Osteoblast (primary cell): ENCODE results near the gene TMEM250. TPM values are rescaled to one million over a fixed set of nuclear protein-coding genes. Genes with fewer than 3 reads are reported as not detected.

ENCODE experiments used
- DNase-seq: peaks from one replicate; pipeline ENCODE4 v3.0.0; 2011; ENCODE audit warnings: low spot score, mixed read lengths; ENCODE audit not compliant: insufficient read length; ENCODE audit errors: missing footprints
- H2AFZ ChIP-seq: 2 replicates; pipeline ENCODE4 v1.6.0; 2011; ENCODE audit warnings: mild to moderate bottlenecking, low read length
- H3K27ac ChIP-seq: 2 replicates; pipeline ENCODE4 v1.5.1; 2011; ENCODE audit warnings: mild to moderate bottlenecking, low read depth, low read length, moderate library complexity
- H3K27me3 ChIP-seq: 2 replicates; pipeline ENCODE4 v1.6.0; 2012; ENCODE audit warnings: mild to moderate bottlenecking, control low read depth, inconsistent platforms, low read length, moderate library complexity; ENCODE audit not compliant: insufficient read depth
- H3K36me3 ChIP-seq: 2 replicates; pipeline ENCODE4 v1.5.1; 2011; ENCODE audit warnings: mild to moderate bottlenecking, low read length, control low read depth, moderate library complexity; ENCODE audit not compliant: insufficient read depth
- H3K4me1 ChIP-seq: 2 replicates; pipeline ENCODE4 v1.5.1; 2011; ENCODE audit warnings: mild to moderate bottlenecking, low read length, control low read depth, moderate library complexity; ENCODE audit not compliant: insufficient read depth
- H3K4me2 ChIP-seq: 2 replicates; pipeline ENCODE4 v1.6.0; 2011; ENCODE audit warnings: mild to moderate bottlenecking, low read length; ENCODE audit not compliant: insufficient read depth
- H3K4me3 ChIP-seq: fragments of 200-600 bp; sonication (generic); 3 replicates; pipeline ENCODE4 v1.5.1; 2012; ENCODE audit warnings: mild to moderate bottlenecking, low read length, inconsistent platforms; ENCODE audit not compliant: insufficient read depth
- H3K79me2 ChIP-seq: 2 replicates; pipeline ENCODE4 v1.6.0; 2012; ENCODE audit warnings: mild to moderate bottlenecking, low read length, control low read depth, inconsistent platforms; ENCODE audit not compliant: insufficient read depth
- H3K9me3 ChIP-seq: 2 replicates; pipeline ENCODE4 v1.5.1; 2011; ENCODE audit warnings: low read depth, low read length, control low read depth
- H4K20me1 ChIP-seq: 2 replicates; pipeline ENCODE4 v1.6.0; 2012; ENCODE audit warnings: mild to moderate bottlenecking, low read length, control low read depth; ENCODE audit not compliant: insufficient read depth
- total RNA-seq: library from RNA; depleted of rRNA; stranded (reverse); fragments of >200 nt; gene quantifications from 2 replicates; pipeline ENCODE4 v1.2.3, GENCODE V29; 2012
- TF ChIP-seq, protein P1 (sequence below): IDR thresholded peaks from 2 replicates; pipeline ENCODE4 v1.5.1; 2011; ENCODE audit warnings: mild to moderate bottlenecking, low read depth, low read length, moderate library complexity; ENCODE audit errors: extremely low read depth

TMEM250 gene
- total RNA-seq, 1 donor = 65.5 TPM

DNA sequence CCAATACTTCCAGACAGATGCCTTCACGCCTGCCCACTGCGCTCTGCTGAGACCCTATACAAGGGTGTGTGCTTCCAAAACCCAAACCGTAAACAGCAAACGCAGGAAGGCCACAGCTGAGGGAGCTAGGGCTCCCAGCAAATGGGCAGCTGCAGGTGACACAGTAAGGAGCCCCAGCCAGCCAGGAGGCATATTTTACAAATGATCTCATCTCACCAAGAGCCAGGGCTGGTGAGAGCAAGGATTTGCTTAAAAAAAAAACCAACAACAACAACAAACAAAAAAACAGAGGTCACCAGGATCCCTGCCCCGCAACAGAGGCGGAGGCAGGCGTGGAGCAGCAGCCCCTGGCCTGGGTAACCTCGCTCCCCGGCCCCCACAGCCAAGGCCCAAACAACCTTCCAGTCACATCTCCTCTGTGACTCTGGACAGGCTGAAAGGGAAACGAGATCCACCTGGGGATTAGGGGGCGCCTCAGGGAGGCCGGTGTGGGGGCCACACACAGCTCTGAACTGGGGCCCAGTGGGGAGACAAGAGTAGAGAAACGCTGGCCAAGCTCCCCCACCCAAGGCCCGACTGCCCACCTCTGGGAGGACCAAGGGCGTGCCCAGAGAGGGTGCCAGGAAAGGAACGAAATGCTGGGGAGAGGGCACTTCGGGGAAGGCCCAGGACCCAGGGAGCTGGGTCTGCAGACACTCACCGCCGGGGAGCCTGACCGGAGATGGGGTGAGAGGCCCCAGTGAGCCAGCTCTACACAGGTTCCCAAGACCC, 26.9 kb downstream of the TMEM250 start:
- H2AFZ ChIP-seq = no peak overlapping the region
- H3K36me3 ChIP-seq = no peaks in the 10 kb centered on the region
- no peak overlapping the region for H3K4me2 ChIP-seq
- H3K4me3 ChIP-seq = no peak overlapping the region
- peaks cover 67% of the 10 kb centered on the region for H4K20me1 ChIP-seq
- no peaks in the 10 kb centered on the region for H3K9me3 ChIP-seq
- H3K79me2 ChIP-seq = peaks cover 75% of the 10 kb centered on the region
- H3K4me1 ChIP-seq = peaks cover 10% of the 10 kb centered on the region
- H3K27me3 ChIP-seq = no peaks in the 10 kb centered on the region
- H3K27ac ChIP-seq = no peak overlapping the region
- DNase-seq = peak; percentile 76
- TF ChIP-seq, protein P1, sequence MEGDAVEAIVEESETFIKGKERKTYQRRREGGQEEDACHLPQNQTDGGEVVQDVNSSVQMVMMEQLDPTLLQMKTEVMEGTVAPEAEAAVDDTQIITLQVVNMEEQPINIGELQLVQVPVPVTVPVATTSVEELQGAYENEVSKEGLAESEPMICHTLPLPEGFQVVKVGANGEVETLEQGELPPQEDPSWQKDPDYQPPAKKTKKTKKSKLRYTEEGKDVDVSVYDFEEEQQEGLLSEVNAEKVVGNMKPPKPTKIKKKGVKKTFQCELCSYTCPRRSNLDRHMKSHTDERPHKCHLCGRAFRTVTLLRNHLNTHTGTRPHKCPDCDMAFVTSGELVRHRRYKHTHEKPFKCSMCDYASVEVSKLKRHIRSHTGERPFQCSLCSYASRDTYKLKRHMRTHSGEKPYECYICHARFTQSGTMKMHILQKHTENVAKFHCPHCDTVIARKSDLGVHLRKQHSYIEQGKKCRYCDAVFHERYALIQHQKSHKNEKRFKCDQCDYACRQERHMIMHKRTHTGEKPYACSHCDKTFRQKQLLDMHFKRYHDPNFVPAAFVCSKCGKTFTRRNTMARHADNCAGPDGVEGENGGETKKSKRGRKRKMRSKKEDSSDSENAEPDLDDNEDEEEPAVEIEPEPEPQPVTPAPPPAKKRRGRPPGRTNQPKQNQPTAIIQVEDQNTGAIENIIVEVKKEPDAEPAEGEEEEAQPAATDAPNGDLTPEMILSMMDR = no peak

DNA sequence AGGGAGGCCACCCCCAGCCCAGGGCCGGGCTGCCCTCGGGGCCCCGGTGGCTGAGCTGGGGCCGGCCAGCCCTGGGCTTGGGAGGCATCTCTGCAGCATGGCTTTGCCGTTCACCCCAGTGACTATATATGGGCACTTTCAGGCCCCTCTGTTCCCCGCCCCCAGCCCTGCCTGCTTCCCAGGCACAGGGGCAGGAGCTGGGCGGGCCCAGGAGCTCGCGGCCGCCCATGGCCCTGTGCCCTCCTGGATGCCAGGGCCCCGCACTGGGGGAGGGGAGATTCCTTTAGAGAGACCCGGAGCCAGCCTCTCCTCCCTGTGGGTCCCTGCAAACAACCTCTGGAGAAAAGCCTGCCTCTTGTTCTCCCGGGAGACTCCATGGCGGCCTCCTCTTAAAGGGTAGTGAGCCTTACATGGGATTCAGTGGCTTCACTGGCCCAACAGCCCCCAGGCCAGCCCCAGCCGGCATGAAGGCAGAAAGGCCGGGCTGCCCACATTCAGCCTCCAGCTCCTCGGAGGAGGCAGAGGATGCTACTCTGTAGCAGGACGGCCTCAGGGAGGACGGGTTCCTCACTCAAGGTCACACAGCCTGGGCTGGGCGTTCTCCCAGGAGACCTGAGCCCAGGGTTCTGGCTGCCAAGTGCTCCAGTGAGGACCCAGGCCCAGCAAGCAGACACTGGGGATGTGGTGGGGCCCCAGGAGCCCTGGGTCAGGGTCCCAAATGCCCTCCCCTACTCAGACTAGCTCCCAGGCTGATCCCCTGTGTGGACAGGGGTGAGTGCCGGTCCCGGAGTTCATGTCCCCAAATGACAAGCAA, 27.7 kb downstream of the TMEM250 start:
- peak; percentile 89 for DNase-seq
- peaks cover 9% of the 10 kb centered on the region for H3K4me1 ChIP-seq
- H3K27ac ChIP-seq = no peak overlapping the region
- no peaks in the 10 kb centered on the region for H3K9me3 ChIP-seq
- no peak overlapping the region for H2AFZ ChIP-seq
- TF ChIP-seq, protein P1 = no peak
- no peak overlapping the region for H3K4me3 ChIP-seq
- H3K27me3 ChIP-seq = no peaks in the 10 kb centered on the region
- peaks cover 83% of the 10 kb centered on the region for H3K79me2 ChIP-seq
- no peak overlapping the region for H3K4me2 ChIP-seq
- no peaks in the 10 kb centered on the region for H3K36me3 ChIP-seq
- H4K20me1 ChIP-seq = peaks cover 67% of the 10 kb centered on the region

DNA sequence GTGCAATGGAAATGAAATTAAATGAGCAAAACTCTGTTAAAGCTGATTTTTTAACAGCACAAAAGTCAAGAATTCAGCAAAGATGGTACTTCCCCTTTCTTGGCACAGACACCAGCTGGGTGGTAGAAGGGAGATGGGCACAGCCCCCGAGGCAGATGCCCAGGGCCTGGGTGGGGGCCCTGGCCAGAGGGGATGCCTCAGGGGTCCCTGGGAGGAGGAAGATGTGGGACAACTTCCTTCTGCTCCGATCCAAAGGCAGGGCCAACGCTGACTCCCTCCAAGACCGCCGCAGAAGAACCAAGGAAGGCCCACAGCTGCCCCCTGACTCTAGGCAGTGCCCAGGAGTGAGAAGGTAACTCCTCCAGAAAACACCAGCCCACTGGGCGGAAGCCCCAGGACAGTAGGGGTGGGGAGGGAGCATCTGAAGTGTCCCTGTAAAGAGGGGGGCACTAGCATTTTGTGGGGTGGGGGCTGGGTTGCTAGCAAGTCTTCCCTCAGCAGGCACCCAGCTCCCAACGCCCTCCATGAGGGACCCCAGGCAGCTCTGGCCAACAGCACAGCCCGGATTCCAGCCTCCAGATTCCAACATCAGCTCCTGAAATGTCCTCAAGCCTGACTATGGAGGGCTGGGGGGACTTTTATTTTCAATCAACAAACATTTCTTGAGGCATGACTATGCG, 28.5 kb downstream of the TMEM250 start:
- H4K20me1 ChIP-seq = peaks cover 67% of the 10 kb centered on the region
- TF ChIP-seq, protein P1 = no peak
- DNase-seq = peak; percentile 85
- no peak overlapping the region for H3K4me3 ChIP-seq
- H3K79me2 ChIP-seq = peaks cover 91% of the 10 kb centered on the region
- no peaks in the 10 kb centered on the region for H3K9me3 ChIP-seq
- no peaks in the 10 kb centered on the region for H3K27me3 ChIP-seq
- H3K4me1 ChIP-seq = peaks cover 7% of the 10 kb centered on the region
- no peak overlapping the region for H3K27ac ChIP-seq
- H2AFZ ChIP-seq = no peak overlapping the region
- no peaks in the 10 kb centered on the region for H3K36me3 ChIP-seq
- H3K4me2 ChIP-seq = no peak overlapping the region
